ENCODE data around the gene DYNLRB2.

Gene DYNLRB2

GRCh38 chr16:80540516-80541305, at the start of gene DYNLRB2:
Gene DYNLRB2, plus strand, starts transcription at chr16:80540993. Its CDS starts 84 bp downstream, at chr16:80541077.
- DNase-seq = peak; percentile 90

GRCh38 chr16:80500116-80500859, 40.5 kb upstream of the DYNLRB2 start:
- DNase-seq = peak in 1 of 2 donors; percentile 3

- no peak for DNase-seq
Measured at GRCh38 chr16:80500961-80501525, 39.8 kb upstream of the DYNLRB2 start.

- no peak for DNase-seq
Measured at GRCh38 chr16:80503107-80503506, 37.7 kb upstream of the DYNLRB2 start.

- no peak for DNase-seq
Measured at GRCh38 chr16:80507538-80507937, 33.3 kb upstream of the DYNLRB2 start.

GRCh38 chr16:80509872-80510271, 30.9 kb upstream of the DYNLRB2 start:
- no peak for DNase-seq

GRCh38 chr16:80511824-80512592, 28.8 kb upstream of the DYNLRB2 start:
- DNase-seq = no peak

- DNase-seq = no peak
Measured at GRCh38 chr16:80512593-80512853, 28.3 kb upstream of the DYNLRB2 start.

- DNase-seq = no peak
Measured at GRCh38 chr16:80515374-80515773, 25.4 kb upstream of the DYNLRB2 start.

GRCh38 chr16:80517846-80518245, 22.9 kb upstream of the DYNLRB2 start:
- no peak for DNase-seq

GRCh38 chr16:80518436-80518835, 22.4 kb upstream of the DYNLRB2 start:
- no peak for DNase-seq

GRCh38 chr16:80519189-80519588, 21.6 kb upstream of the DYNLRB2 start:
- DNase-seq = no peak

GRCh38 chr16:80525420-80525819, 15.4 kb upstream of the DYNLRB2 start:
- DNase-seq = no peak

GRCh38 chr16:80526418-80527061, 14.3 kb upstream of the DYNLRB2 start:
- DNase-seq = peak; percentile 55 to 68

- DNase-seq = peak; percentile 58 to 64
Measured at GRCh38 chr16:80527297-80527696, 13.5 kb upstream of the DYNLRB2 start.

GRCh38 chr16:80530479-80530878, 10.3 kb upstream of the DYNLRB2 start:
- DNase-seq = no peak

- no peak for DNase-seq
Measured at GRCh38 chr16:80536238-80536637, 4.6 kb upstream of the DYNLRB2 start.

GRCh38 chr16:80541306-80541694, 507 bp downstream of the DYNLRB2 start:
- DNase-seq = no peak

GRCh38 chr16:80543162-80543561, 2.4 kb downstream of the DYNLRB2 start:
- DNase-seq = no peak

GRCh38 chr16:80544326-80544725, 3.5 kb downstream of the DYNLRB2 start:
- DNase-seq = no peak

- no peak for DNase-seq
Measured at GRCh38 chr16:80546249-80546648, 5.5 kb downstream of the DYNLRB2 start.

- DNase-seq = no peak
Measured at GRCh38 chr16:80547145-80547544, 6.4 kb downstream of the DYNLRB2 start.

GRCh38 chr16:80552277-80552676, 11.5 kb downstream of the DYNLRB2 start:
- DNase-seq = no peak
